ENCODE results near the gene STAT1. TPM values are rescaled to one million over a fixed set of nuclear protein-coding genes. Genes with fewer than 3 reads are reported as not detected.

STAT1 gene
- total RNA-seq, 1 experiment from 2014 or later, result 135 TPM

- no peak for DNase-seq
- H3K36me3 ChIP-seq, result no peaks in the 10 kb centered on the region
- H3K4me1 ChIP-seq, result no peaks in the 10 kb centered on the region
- H3K27ac ChIP-seq, result no peak overlapping the region
- H3K4me3 ChIP-seq, result no peak overlapping the region
- H3K27me3 ChIP-seq, result no peaks in the 10 kb centered on the region
- H3K9me3 ChIP-seq (replicated peaks), result peaks cover 5% of the 10 kb centered on the region; the same call in 1 of the 2 replicates
Observed at GRCh38 chr2:191041418-191042161, 27.6 kb upstream of the STAT1 start.

GRCh38 chr2:191039616-191040015 is 25.6 kb upstream of the STAT1 start:
- no peak overlapping the region for H3K27ac ChIP-seq
- H3K36me3 ChIP-seq, result no peaks in the 10 kb centered on the region
- peaks cover 5% of the 10 kb centered on the region; the same call in 1 of the 2 replicates for H3K9me3 ChIP-seq (replicated peaks)
- H3K4me3 ChIP-seq, result no peak overlapping the region
- H3K4me1 ChIP-seq, result no peaks in the 10 kb centered on the region
- no peaks in the 10 kb centered on the region for H3K27me3 ChIP-seq
- no peak for DNase-seq

GRCh38 chr2:191038741-191039140 is 24.8 kb upstream of the STAT1 start:
- H3K27me3 ChIP-seq, result no peaks in the 10 kb centered on the region
- H3K36me3 ChIP-seq, result no peaks in the 10 kb centered on the region
- H3K27ac ChIP-seq, result no peak overlapping the region
- H3K4me1 ChIP-seq, result no peaks in the 10 kb centered on the region
- H3K4me3 ChIP-seq, result no peak overlapping the region
- no peaks in the 10 kb centered on the region for H3K9me3 ChIP-seq (replicated peaks)
- no peak for DNase-seq

- Histone ChIP-seq H3K36me3 (no peaks in the 10 kb centered on the region), H3K27ac (no peak overlapping the region), H3K9me3 (replicated peaks) (no peaks in the 10 kb centered on the region), H3K4me1 (no peaks in the 10 kb centered on the region), H3K4me3 (no peak overlapping the region), H3K27me3 (no peaks in the 10 kb centered on the region)
- no peak for DNase-seq
Observed at GRCh38 chr2:191038241-191038725, 24.3 kb upstream of the STAT1 start.

- H3K27ac ChIP-seq, result no peak overlapping the region
- no peaks in the 10 kb centered on the region for H3K36me3 ChIP-seq
- no peaks in the 10 kb centered on the region for H3K27me3 ChIP-seq
- DNase-seq, result no peak
- H3K4me3 ChIP-seq, result no peak overlapping the region
- H3K4me1 ChIP-seq, result no peaks in the 10 kb centered on the region
- no peaks in the 10 kb centered on the region for H3K9me3 ChIP-seq (replicated peaks)
Observed at GRCh38 chr2:191037351-191037750, 23.4 kb upstream of the STAT1 start.

GRCh38 chr2:191036363-191036762 is 22.4 kb upstream of the STAT1 start:
- Histone ChIP-seq H3K9me3 (replicated peaks) (no peaks in the 10 kb centered on the region), H3K36me3 (no peaks in the 10 kb centered on the region), H3K27me3 (no peaks in the 10 kb centered on the region), H3K4me3 (no peak overlapping the region), H3K4me1 (no peaks in the 10 kb centered on the region), H3K27ac (no peak overlapping the region)
- DNase-seq, result peak in 1 of 2 experiments; percentile 58

GRCh38 chr2:191032588-191033429 is 18.8 kb upstream of the STAT1 start:
- peak in 1 of 2 experiments; percentile 58 for DNase-seq
- H3K4me3 ChIP-seq, result no peak overlapping the region
- H3K27me3 ChIP-seq, result no peaks in the 10 kb centered on the region; the same call in 1 of the 2 replicates
- no peaks in the 10 kb centered on the region for H3K36me3 ChIP-seq
- no peaks in the 10 kb centered on the region for H3K9me3 ChIP-seq (replicated peaks)
- H3K27ac ChIP-seq, result no peak overlapping the region
- H3K4me1 ChIP-seq, result no peaks in the 10 kb centered on the region

GRCh38 chr2:191031256-191031655 is 17.3 kb upstream of the STAT1 start:
- Histone ChIP-seq H3K4me3 (no peak overlapping the region), H3K36me3 (no peaks in the 10 kb centered on the region), H3K27ac (no peak overlapping the region), H3K9me3 (replicated peaks) (no peaks in the 10 kb centered on the region), H3K27me3 (no peaks in the 10 kb centered on the region; the same call in 1 of the 2 replicates), H3K4me1 (no peaks in the 10 kb centered on the region)
- no peak for DNase-seq

- Histone ChIP-seq H3K27ac (no peak overlapping the region), H3K27me3 (no peaks in the 10 kb centered on the region; the same call in 1 of the 2 replicates), H3K4me3 (no peak overlapping the region), H3K9me3 (replicated peaks) (no peaks in the 10 kb centered on the region), H3K4me1 (no peaks in the 10 kb centered on the region), H3K36me3 (no peaks in the 10 kb centered on the region)
- peak; percentile 77 to 91 for DNase-seq
Observed at GRCh38 chr2:191030521-191031154, 16.7 kb upstream of the STAT1 start.

GRCh38 chr2:191029280-191029950 is 15.4 kb upstream of the STAT1 start:
- Histone ChIP-seq H3K4me1 (no peaks in the 10 kb centered on the region), H3K36me3 (no peaks in the 10 kb centered on the region), H3K27me3 (no peaks in the 10 kb centered on the region; the same call in 1 of the 2 replicates), H3K27ac (no peak overlapping the region), H3K9me3 (replicated peaks) (no peaks in the 10 kb centered on the region), H3K4me3 (no peak overlapping the region)
- DNase-seq, result no peak

- Histone ChIP-seq H3K27me3 (no peaks in the 10 kb centered on the region; the same call in 1 of the 2 replicates), H3K4me3 (no peak overlapping the region), H3K27ac (no peak overlapping the region), H3K4me1 (no peaks in the 10 kb centered on the region), H3K36me3 (no peaks in the 10 kb centered on the region), H3K9me3 (replicated peaks) (no peaks in the 10 kb centered on the region)
- DNase-seq, result no peak
Observed at GRCh38 chr2:191026377-191026776, 12.4 kb upstream of the STAT1 start.

GRCh38 chr2:191025135-191025534 is 11.2 kb upstream of the STAT1 start:
- no peaks in the 10 kb centered on the region for H3K36me3 ChIP-seq
- no peak overlapping the region for H3K4me3 ChIP-seq
- DNase-seq, result no peak

GRCh38 chr2:191023235-191023679 is 9.3 kb upstream of the STAT1 start:
- peaks cover 8% of the 10 kb centered on the region; the same call in 1 of the 2 replicates for H3K4me1 ChIP-seq
- no peaks in the 10 kb centered on the region for H3K9me3 ChIP-seq (replicated peaks)
- no peaks in the 10 kb centered on the region for H3K36me3 ChIP-seq
- H3K27me3 ChIP-seq, result no peaks in the 10 kb centered on the region; the same call in 1 of the 2 replicates
- H3K4me3 ChIP-seq, result no peak overlapping the region
- no peak for DNase-seq
- no peak overlapping the region for H3K27ac ChIP-seq

More at GRCh38 chr2:191025135-191025534, 11.2 kb upstream of the STAT1 start:
- Histone ChIP-seq H3K4me1 (peaks cover 6% of the 10 kb centered on the region; the same call in 1 of the 2 replicates), H3K27ac (no peak overlapping the region), H3K9me3 (replicated peaks) (no peaks in the 10 kb centered on the region), H3K27me3 (no peaks in the 10 kb centered on the region; the same call in 1 of the 2 replicates)

GRCh38 chr2:191020742-191021381 is 6.9 kb upstream of the STAT1 start:
- no peak for DNase-seq
- peak overlapping the region; percentile 63 for H3K27ac ChIP-seq

More at GRCh38 chr2:191020742-191021381, 6.9 kb upstream of the STAT1 start:
- Histone ChIP-seq H3K4me3 (peak overlapping the region; percentile 68), H3K9me3 (replicated peaks) (no peaks in the 10 kb centered on the region), H3K27me3 (no peaks in the 10 kb centered on the region), H3K4me1 (peaks cover 8% of the 10 kb centered on the region; the same call in 1 of the 2 replicates), H3K36me3 (no peaks in the 10 kb centered on the region)

All from SJCRH30 (cell line).